Umbilical cord (tissue), 1 donor: ENCODE data around the gene TGOLN2. TPM values are rescaled to one million over a fixed set of nuclear protein-coding genes. Genes with fewer than 3 reads are reported as not detected.

Experiments
- total RNA-seq: library from RNA; depleted of rRNA; stranded (reverse); fragments of >200 nt; gene quantifications from one replicate; pipeline ENCODE4 v1.2.3, GENCODE V29; 2014; ENCODE audit warnings: low replicate concordance; ENCODE audit not compliant: insufficient read depth

Gene TGOLN2
- total RNA-seq, 1 donor from 2014 or later, result 62.1 TPM

Other genes with a start within 250 kb of the TGOLN2 start
- gene TCF7L1, start 194.6 kb downstream of the TGOLN2 start, total RNA-seq, result 4.3 TPM
- 55.1 TPM for gene RETSAT, start 26.5 kb upstream of the TGOLN2 start, total RNA-seq
- 27.0 TPM for gene ELMOD3, start 26.8 kb upstream of the TGOLN2 start, total RNA-seq
- gene CAPG, start 82.4 kb upstream of the TGOLN2 start, total RNA-seq, result 58.5 TPM
- gene SH2D6, start 90.7 kb upstream of the TGOLN2 start, total RNA-seq, result 4.6 TPM
- 67.7 TPM for gene MAT2A, start 211.2 kb upstream of the TGOLN2 start, total RNA-seq
- 51.5 TPM for gene GGCX, start 233.5 kb upstream of the TGOLN2 start, total RNA-seq
- 25.5 TPM for gene VAMP8, start 249.6 kb upstream of the TGOLN2 start, total RNA-seq